A673 (cell line): ENCODE measurements around the gene APEH. TPM values are rescaled to one million over a fixed set of nuclear protein-coding genes. Genes with fewer than 3 reads are reported as not detected.

ENCODE experiments used
- BruUV-seq: library from RNA; stranded (reverse); fragments of 400-500 nt; replicated peaks from 2 replicates; lab custom pipeline; 2021; lab: Mats Ljungman, UMichigan
- CTCF ChIA-PET: fragments of 300-600 bp; sonication (Branson Sonifier 250); formaldehyde crosslinking; loops from one replicate; lab custom pipeline; 2022; ENCODE audit warnings: antibody characterized with exemption; lab: Charles Lee
- POLR2A ChIA-PET: fragments of 300-600 bp; sonication (Branson Sonifier 250); formaldehyde crosslinking; loops from one replicate; lab custom pipeline; 2022; ENCODE audit warnings: antibody characterized with exemption; ENCODE audit not compliant: low non-redundant PET; lab: Charles Lee
- DNase-seq: peaks from one replicate; pipeline ENCODE4 v3.0.0-alpha.2; 2015; ENCODE audit warnings: low spot score
- H3K27ac ChIP-seq: fragments of 200-600 bp; sonication (generic); 2 replicates; pipeline ENCODE4 v1.5.1; 2016; ENCODE audit warnings: mixed run types, low read depth, mild to moderate bottlenecking, mixed read lengths, antibody characterized with exemption, low read length; ENCODE audit not compliant: poor library complexity, severe bottlenecking
- H3K27me3 ChIP-seq: fragments of 200-600 bp; sonication (generic); replicated peaks from 2 replicates; pipeline ENCODE4 v1.6.1; 2017; ENCODE audit warnings: mixed run types, low read depth, mild to moderate bottlenecking, mixed read lengths, antibody characterized with exemption, low read length; ENCODE audit not compliant: insufficient read depth, poor library complexity
- H3K36me3 ChIP-seq: fragments of 200-600 bp; sonication (generic); 2 replicates; pipeline ENCODE4 v1.6.1; 2016; ENCODE audit warnings: mixed run types, mild to moderate bottlenecking, mixed read lengths, antibody characterized with exemption, low read length; ENCODE audit not compliant: insufficient read depth, poor library complexity, severe bottlenecking
- H3K4me1 ChIP-seq: fragments of 200-600 bp; sonication (generic); 2 replicates; pipeline ENCODE4 v1.6.1; 2017; ENCODE audit warnings: mixed run types, mild to moderate bottlenecking, mixed read lengths, antibody characterized with exemption, low read length; ENCODE audit not compliant: insufficient read depth, poor library complexity, severe bottlenecking
- H3K4me3 ChIP-seq: fragments of 200-600 bp; sonication (generic); 2 replicates; pipeline ENCODE4 v1.5.1; 2016; ENCODE audit warnings: low read depth, mixed run types, mild to moderate bottlenecking, mixed read lengths, low read length; ENCODE audit not compliant: poor library complexity, severe bottlenecking
- H3K9me3 ChIP-seq: fragments of 200-600 bp; sonication (generic); 2 replicates; pipeline ENCODE4 v1.6.1; 2016; ENCODE audit warnings: mixed run types, low read depth, mild to moderate bottlenecking, mixed read lengths, antibody characterized with exemption, low read length; ENCODE audit not compliant: poor library complexity, severe bottlenecking
- CTCF ChIP-seq: fragments of 300-800, 200-600 bp; sonication (generic); conservative IDR thresholded peaks from 2 replicates; pipeline ENCODE4 v1.5.1; 2017; ENCODE audit warnings: low read depth, mild to moderate bottlenecking, antibody characterized with exemption, low read length, moderate library complexity, mixed read lengths
- EZH2 ChIP-seq: fragments of 200-600 bp; sonication (generic); IDR thresholded peaks from 2 replicates; pipeline ENCODE4 v1.6.1; 2017; ENCODE audit warnings: borderline replicate concordance, low read depth, mild to moderate bottlenecking, mixed read lengths, antibody characterized with exemption, low read length; ENCODE audit not compliant: poor library complexity, severe bottlenecking
- intact Hi-C: fragments of 100-400 bp; cut with micrococcal nuclease; formaldehyde crosslinking; loops from one replicate; pipeline ENCODE4 v1.10.0; 2022; ENCODE audit not compliant: unreplicated experiment
- total RNA-seq: library from RNA; stranded (reverse); gene quantifications from 2 replicates; pipeline ENCODE4 v1.2.3, GENCODE V29; 2021

The APEH gene
- total RNA-seq, 1 experiment from 2014 or later: 64.9 TPM

- intact Hi-C loops: no loop called here
- ChIA-PET CTCF (no interaction called here), POLR2A (no interaction called here)
Observed at GRCh38 chr3:49654955-49655556, 19.1 kb upstream of the APEH start.

GRCh38 chr3:49655731-49656285 lies 18.3 kb upstream of the APEH start:
- intact Hi-C loops: no loop called here
- Histone ChIP-seq H3K36me3 (no peaks in the 10 kb centered on the region), H3K27me3 (no peaks in the 10 kb centered on the region), H3K27ac (no peak overlapping the region), H3K9me3 (no peaks in the 10 kb centered on the region), H3K4me3 (no peak overlapping the region), H3K4me1 (no peaks in the 10 kb centered on the region)
- DNase-seq: no peak
- BruUV-seq: no TSS peak
- TF ChIP-seq CTCF (no peak), EZH2 (no peak)
- ChIA-PET CTCF (no interaction called here), POLR2A (no interaction called here)

More at GRCh38 chr3:49654955-49655556, 19.1 kb upstream of the APEH start:
- no peaks in the 10 kb centered on the region for H3K4me1 ChIP-seq
- BruUV-seq: no TSS peak
- no peak for DNase-seq
- no peaks in the 10 kb centered on the region for H3K36me3 ChIP-seq
- H3K27ac ChIP-seq: no peak overlapping the region
- no peak for TF ChIP-seq EZH2
- TF ChIP-seq CTCF: no peak
- H3K9me3 ChIP-seq: no peaks in the 10 kb centered on the region
- H3K4me3 ChIP-seq: no peak overlapping the region
- no peaks in the 10 kb centered on the region for H3K27me3 ChIP-seq

- Histone ChIP-seq H3K27ac (no peak overlapping the region), H3K4me3 (no peak overlapping the region), H3K4me1 (no peaks in the 10 kb centered on the region), H3K9me3 (no peaks in the 10 kb centered on the region), H3K36me3 (no peaks in the 10 kb centered on the region), H3K27me3 (no peaks in the 10 kb centered on the region)
- BruUV-seq: no TSS peak
- no peak for TF ChIP-seq EZH2
- no peak for TF ChIP-seq CTCF
- DNase-seq: no peak
- intact Hi-C loops: no loop called here
- ChIA-PET POLR2A (no interaction called here), CTCF (no interaction called here)
Observed at GRCh38 chr3:49656541-49657112, 17.5 kb upstream of the APEH start.
